ENCODE measurements around the gene XPR1. TPM values are rescaled to one million over a fixed set of nuclear protein-coding genes. Genes with fewer than 3 reads are reported as not detected.

The XPR1 gene
- total RNA-seq, 1 experiment from 2014 or later: 39.7 TPM

DNA sequence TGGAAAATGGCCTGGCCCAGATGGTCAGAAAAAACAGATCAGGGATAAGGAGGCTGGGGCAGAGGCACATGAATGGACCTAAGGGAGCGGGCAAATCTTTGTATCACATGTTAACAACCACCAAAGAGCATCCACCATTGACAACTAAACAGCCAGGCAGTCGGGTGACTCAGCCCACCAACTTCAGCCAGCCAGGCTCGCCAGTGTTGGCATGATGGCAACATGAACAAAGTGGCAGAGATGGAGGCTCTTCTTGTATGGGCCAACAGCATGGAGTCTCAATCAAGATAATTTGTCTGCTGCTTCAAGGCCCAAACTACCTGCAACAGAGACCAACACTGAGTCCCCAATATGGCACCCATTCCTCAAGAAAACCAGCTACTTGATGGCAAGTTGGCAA, 264.3 kb downstream of the XPR1 start:
- H3K36me3 Mint-ChIP-seq (ENCODE audit: insufficient read depth, unreplicated experiment): peaks cover 21% of the 10 kb centered on the region
- ChIA-PET CTCF (interaction anchor here (0.6 to 1.2 kb wide), 5 partner anchors 12 to 394 kb away, joined by 3 to 7 read pairs (median 4); partner anchors contain the start of gene KIAA1614), POLR2A (interaction anchor here (0.6 kb wide), 1 partner anchor 21 kb away, joined by 3 read pairs; no protein-coding TSS in a partner anchor)
- H3K4me1 Mint-ChIP-seq (ENCODE audit: insufficient read depth, unreplicated experiment): no peaks in the 10 kb centered on the region
- TF ChIP-seq, protein P1, sequence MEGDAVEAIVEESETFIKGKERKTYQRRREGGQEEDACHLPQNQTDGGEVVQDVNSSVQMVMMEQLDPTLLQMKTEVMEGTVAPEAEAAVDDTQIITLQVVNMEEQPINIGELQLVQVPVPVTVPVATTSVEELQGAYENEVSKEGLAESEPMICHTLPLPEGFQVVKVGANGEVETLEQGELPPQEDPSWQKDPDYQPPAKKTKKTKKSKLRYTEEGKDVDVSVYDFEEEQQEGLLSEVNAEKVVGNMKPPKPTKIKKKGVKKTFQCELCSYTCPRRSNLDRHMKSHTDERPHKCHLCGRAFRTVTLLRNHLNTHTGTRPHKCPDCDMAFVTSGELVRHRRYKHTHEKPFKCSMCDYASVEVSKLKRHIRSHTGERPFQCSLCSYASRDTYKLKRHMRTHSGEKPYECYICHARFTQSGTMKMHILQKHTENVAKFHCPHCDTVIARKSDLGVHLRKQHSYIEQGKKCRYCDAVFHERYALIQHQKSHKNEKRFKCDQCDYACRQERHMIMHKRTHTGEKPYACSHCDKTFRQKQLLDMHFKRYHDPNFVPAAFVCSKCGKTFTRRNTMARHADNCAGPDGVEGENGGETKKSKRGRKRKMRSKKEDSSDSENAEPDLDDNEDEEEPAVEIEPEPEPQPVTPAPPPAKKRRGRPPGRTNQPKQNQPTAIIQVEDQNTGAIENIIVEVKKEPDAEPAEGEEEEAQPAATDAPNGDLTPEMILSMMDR (IDR thresholded peaks at IDR 0.05; ENCODE audit: unreplicated experiment): no peak
- BruUV-seq (replicated peaks): no TSS peak
- H3K27ac Mint-ChIP-seq (ENCODE audit: low read depth, unreplicated experiment): peak overlapping the region; percentile 55
- no peaks in the 10 kb centered on the region for H3K27me3 Mint-ChIP-seq (ENCODE audit: insufficient read depth, unreplicated experiment)
- intact Hi-C loops (cut with micrococcal nuclease): no loop called here
- no peak for DNase-seq (ENCODE audit: unreplicated experiment)
- no peaks in the 10 kb centered on the region for H3K9me3 Mint-ChIP-seq (ENCODE audit: unreplicated experiment)
- no peak overlapping the region for H3K4me3 Mint-ChIP-seq (ENCODE audit: unreplicated experiment)

DNA sequence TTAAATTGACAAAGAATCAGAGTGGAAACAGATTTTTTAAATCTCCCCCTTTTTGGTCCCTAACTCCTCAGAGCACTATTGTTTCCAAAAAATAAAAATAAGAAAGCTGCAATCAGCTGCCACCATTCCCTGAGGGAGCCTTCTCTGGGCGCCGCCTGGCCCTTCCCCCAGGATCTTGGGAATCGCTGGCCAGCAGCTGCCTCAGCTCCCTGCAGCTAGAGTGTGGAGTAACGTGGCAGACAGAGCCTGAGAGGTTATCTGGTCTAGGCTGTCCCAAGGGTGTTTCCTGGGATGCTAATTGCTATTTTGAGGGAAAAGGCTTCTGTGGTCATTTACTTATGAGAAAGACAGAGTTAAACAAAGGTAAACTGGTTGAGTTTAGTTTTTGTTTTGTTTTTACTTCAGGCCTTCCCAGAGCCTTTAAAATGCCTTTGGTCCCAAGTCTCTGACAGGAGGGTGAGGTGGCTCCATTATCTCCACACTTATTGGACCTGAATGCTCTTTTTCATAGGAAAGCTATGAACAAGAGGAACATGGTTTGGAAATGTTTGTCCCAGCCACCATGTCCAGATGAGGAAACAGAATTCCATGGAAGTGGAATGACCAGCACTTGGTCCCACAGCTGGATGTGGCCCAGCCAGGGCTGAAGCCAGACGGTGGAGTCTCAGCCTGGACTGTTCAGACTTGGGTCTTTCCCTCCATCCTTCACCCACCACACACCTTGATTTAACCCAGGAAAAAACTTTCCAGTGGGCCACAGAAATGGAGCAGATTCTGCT, 266.8 kb downstream of the XPR1 start:
- no peak for DNase-seq (ENCODE audit: unreplicated experiment)
- H3K27ac Mint-ChIP-seq (ENCODE audit: low read depth, unreplicated experiment): no peak overlapping the region
- CTCF ChIA-PET: interaction anchor here (0.6 to 2.6 kb wide), 8 partner anchors 12 to 1161 kb away, joined by 3 to 12 read pairs (median 3); no protein-coding TSS in a partner anchor
- POLR2A ChIA-PET: no interaction called here
- TF ChIP-seq, protein P1 (IDR thresholded peaks at IDR 0.05; ENCODE audit: unreplicated experiment): no peak
- no peak overlapping the region for H3K4me3 Mint-ChIP-seq (ENCODE audit: unreplicated experiment)
- no peaks in the 10 kb centered on the region for H3K9me3 Mint-ChIP-seq (ENCODE audit: unreplicated experiment)
- intact Hi-C loops (cut with micrococcal nuclease): no loop called here
- no peaks in the 10 kb centered on the region for H3K27me3 Mint-ChIP-seq (ENCODE audit: insufficient read depth, unreplicated experiment)
- BruUV-seq (replicated peaks): no TSS peak
- H3K4me1 Mint-ChIP-seq (ENCODE audit: insufficient read depth, unreplicated experiment): no peaks in the 10 kb centered on the region
- peaks cover 13% of the 10 kb centered on the region for H3K36me3 Mint-ChIP-seq (ENCODE audit: insufficient read depth, unreplicated experiment)

DNA sequence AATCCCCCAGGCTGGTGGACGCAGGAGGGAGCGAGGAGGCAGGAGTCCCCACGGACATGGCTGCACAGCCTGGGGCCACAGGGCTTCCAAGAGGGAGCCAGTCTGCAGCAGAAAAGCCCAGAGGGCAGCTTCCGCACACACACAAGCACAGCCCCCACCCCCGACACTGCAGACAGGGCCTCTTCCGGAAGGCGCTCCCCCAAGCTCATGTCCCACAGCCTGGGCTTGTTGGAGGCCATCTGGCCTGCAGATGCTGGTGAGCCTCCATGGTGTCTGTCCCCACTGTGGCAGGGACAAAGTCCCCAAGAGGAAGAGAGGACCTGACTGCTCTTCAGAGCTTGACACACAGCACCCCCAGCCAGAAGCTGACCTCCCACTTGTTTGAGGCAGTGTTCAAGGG, 267.4 kb downstream of the XPR1 start:
- no TSS peak for BruUV-seq (replicated peaks)
- TF ChIP-seq, protein P1 (IDR thresholded peaks at IDR 0.05; ENCODE audit: unreplicated experiment): no peak
- ChIA-PET CTCF (interaction anchor here (0.7 to 2.6 kb wide), 6 partner anchors 12 to 1037 kb away, joined by 3 to 12 read pairs (median 3); no protein-coding TSS in a partner anchor), POLR2A (no interaction called here)
- no peaks in the 10 kb centered on the region for H3K4me1 Mint-ChIP-seq (ENCODE audit: insufficient read depth, unreplicated experiment)
- H3K9me3 Mint-ChIP-seq (ENCODE audit: unreplicated experiment): peaks cover 1% of the 10 kb centered on the region
- intact Hi-C loops (cut with micrococcal nuclease): no loop called here
- no peak overlapping the region for H3K4me3 Mint-ChIP-seq (ENCODE audit: unreplicated experiment)
- DNase-seq (ENCODE audit: unreplicated experiment): no peak
- H3K27ac Mint-ChIP-seq (ENCODE audit: low read depth, unreplicated experiment): no peak overlapping the region
- no peaks in the 10 kb centered on the region for H3K27me3 Mint-ChIP-seq (ENCODE audit: insufficient read depth, unreplicated experiment)
- H3K36me3 Mint-ChIP-seq (ENCODE audit: insufficient read depth, unreplicated experiment): peaks cover 13% of the 10 kb centered on the region

DNA sequence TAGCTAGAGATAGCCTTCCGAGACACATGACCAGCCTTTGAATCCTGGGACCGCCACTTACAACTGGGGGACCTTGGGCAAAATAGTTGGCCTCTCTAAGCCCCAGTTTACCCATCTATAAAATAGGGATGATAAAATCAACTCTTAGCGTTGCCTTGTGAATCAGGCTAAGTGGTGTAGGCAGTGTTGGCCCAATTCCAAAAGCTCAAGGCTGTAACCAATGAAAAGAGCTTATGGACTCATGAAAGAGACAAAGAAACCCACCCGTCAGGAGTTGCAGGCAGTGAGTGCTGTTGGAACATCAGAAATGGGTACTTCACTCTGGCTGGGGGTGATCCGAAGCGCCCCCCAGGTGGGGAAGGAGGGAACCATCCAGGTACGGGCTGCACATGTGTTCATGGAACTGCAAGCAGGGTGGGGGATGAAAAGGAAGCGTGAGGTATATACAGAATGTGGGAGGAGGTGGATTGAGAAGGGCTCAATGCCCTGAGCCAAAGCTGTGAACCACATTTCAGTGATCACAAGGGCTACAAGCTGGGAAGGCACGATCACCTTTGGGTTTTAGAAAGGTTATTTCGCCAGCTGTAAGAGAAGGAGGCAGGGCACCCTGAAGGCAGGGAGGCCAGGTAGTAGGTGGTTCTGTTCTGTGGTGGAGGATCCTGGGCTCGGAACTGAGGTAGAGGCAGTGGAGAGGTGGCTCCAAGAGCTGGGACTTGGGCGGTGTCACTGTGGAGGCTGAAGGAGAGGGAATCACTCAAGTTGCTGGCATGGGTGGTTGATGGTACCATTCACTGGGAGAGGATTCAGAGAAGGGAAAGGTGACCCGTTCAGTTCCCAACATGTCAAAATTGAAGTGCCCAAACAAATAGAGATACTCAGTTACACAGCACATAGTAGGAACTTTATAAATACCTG, 269.5 kb downstream of the XPR1 start:
- intact Hi-C loops (cut with micrococcal nuclease): no loop called here
- POLR2A ChIA-PET: interaction anchor here (0.6 to 1.0 kb wide), 2 partner anchors 269 to 1149 kb away, joined by 3 read pairs; partner anchors contain the start of gene XPR1
- TF ChIP-seq, protein P1 (IDR thresholded peaks at IDR 0.05; ENCODE audit: unreplicated experiment): no peak
- no peak for DNase-seq (ENCODE audit: unreplicated experiment)
- H3K9me3 Mint-ChIP-seq (ENCODE audit: unreplicated experiment): peaks cover 7% of the 10 kb centered on the region
- peaks cover 13% of the 10 kb centered on the region for H3K36me3 Mint-ChIP-seq (ENCODE audit: insufficient read depth, unreplicated experiment)
- H3K27me3 Mint-ChIP-seq (ENCODE audit: insufficient read depth, unreplicated experiment): no peaks in the 10 kb centered on the region
- no peak overlapping the region for H3K27ac Mint-ChIP-seq (ENCODE audit: low read depth, unreplicated experiment)
- BruUV-seq (replicated peaks): no TSS peak
- H3K4me3 Mint-ChIP-seq (ENCODE audit: unreplicated experiment): no peak overlapping the region
- CTCF ChIA-PET: interaction anchor here (0.5 to 2.8 kb wide), 8 partner anchors 15 to 311 kb away, joined by 3 to 11 read pairs (median 3); no protein-coding TSS in a partner anchor
- no peaks in the 10 kb centered on the region for H3K4me1 Mint-ChIP-seq (ENCODE audit: insufficient read depth, unreplicated experiment)
